Activated T-helper 9 cell treated with anti-CD3 and anti-CD28 coated beads, Interleukin-2, amount 50 U/mL, for 16 hours (primary cell): ENCODE measurements around the gene RAB6B.

Experiments
- DNase-seq: peaks from one replicate; pipeline ENCODE4 v3.0.0-alpha.2; 2020; ENCODE audit warnings: low read depth

Gene RAB6B

GRCh38 chr3:133880886-133881455, 14.7 kb downstream of the RAB6B start:
- DNase-seq: no peak

GRCh38 chr3:133880287-133880686, 15.4 kb downstream of the RAB6B start:
- DNase-seq: no peak

- DNase-seq: no peak
Observed at GRCh38 chr3:133878518-133878917, 17.2 kb downstream of the RAB6B start.

- DNase-seq: no peak
Observed at GRCh38 chr3:133877221-133877620, 18.5 kb downstream of the RAB6B start.

- no peak for DNase-seq
Observed at GRCh38 chr3:133874761-133875438, 20.8 kb downstream of the RAB6B start.

GRCh38 chr3:133874344-133874743, 21.3 kb downstream of the RAB6B start:
- DNase-seq: no peak

GRCh38 chr3:133872781-133873180, 22.9 kb downstream of the RAB6B start:
- no peak for DNase-seq

GRCh38 chr3:133872161-133872560, 23.5 kb downstream of the RAB6B start:
- DNase-seq: no peak

GRCh38 chr3:133871368-133872090, 24.2 kb downstream of the RAB6B start:
- DNase-seq: no peak

GRCh38 chr3:133870822-133871221, 24.9 kb downstream of the RAB6B start:
- DNase-seq: no peak

- DNase-seq: no peak
Observed at GRCh38 chr3:133869586-133869985, 26.1 kb downstream of the RAB6B start.

GRCh38 chr3:133868758-133869475, 26.8 kb downstream of the RAB6B start:
- DNase-seq: no peak

- no peak for DNase-seq
Observed at GRCh38 chr3:133868186-133868585, 27.5 kb downstream of the RAB6B start.

- DNase-seq: no peak
Observed at GRCh38 chr3:133866141-133866540, 29.5 kb downstream of the RAB6B start.

- no peak for DNase-seq
Observed at GRCh38 chr3:133865136-133865855, 30.4 kb downstream of the RAB6B start.

- no peak for DNase-seq
Observed at GRCh38 chr3:133864616-133865015, 31.1 kb downstream of the RAB6B start.

GRCh38 chr3:133863911-133864310, 31.8 kb downstream of the RAB6B start:
- DNase-seq: no peak

- DNase-seq: no peak
Observed at GRCh38 chr3:133862161-133862560, 33.5 kb downstream of the RAB6B start.

GRCh38 chr3:133860519-133860918, 35.2 kb downstream of the RAB6B start:
- no peak for DNase-seq

GRCh38 chr3:133859381-133860234, 36.1 kb downstream of the RAB6B start:
- no peak for DNase-seq

- DNase-seq: no peak
Observed at GRCh38 chr3:133857767-133858166, 37.9 kb downstream of the RAB6B start.
